ENCODE results near the gene UPF3B. TPM values are rescaled to one million over a fixed set of nuclear protein-coding genes. Genes with fewer than 3 reads are reported as not detected.
A peak's percentile ranks its signal among the peaks of the same experiment; 100 is the strongest.
"Not testable (repeated sequence)": the region's sequence is repeated elsewhere in the genome, so short reads cannot be mapped to it uniquely, and the experiment has no call there.

UPF3B gene
- 1 to 10 TPM; 5.1 to 7.2 (median 6.5) TPM for total RNA-seq (2021; fragmentation: NEBNext Ultra II Directional; extraction: Animal tissue kit (Norgen Biotek cat#: 25700))
- long read RNA-seq, partial matches to known transcripts, result 11 of 11 reads
- long read RNA-seq, other reads (novel, unspliced or antisense), result 0 of 11 reads

GRCh38 chrX:119852382-119853353 is at the start of gene UPF3B:
Gene UPF3B (minus strand): TSS chrX:119852963. CDS start chrX:119852928, 35 bp downstream.
- H3K27me3 Mint-ChIP-seq (ENCODE audit: insufficient read depth), result peaks cover 4% of the 10 kb centered on the region; the same call in 1 of the 2 replicates
- peak within 1 kb of the TSS; percentile 99 for H3K4me3 Mint-ChIP-seq
- no peaks in the 10 kb centered on the region for H3K36me3 Mint-ChIP-seq (ENCODE audit: low read depth)
- H3K27ac Mint-ChIP-seq, result peak within 1 kb of the TSS; percentile 92
- H3K4me1 Mint-ChIP-seq (ENCODE audit: low read depth), result peaks cover 14% of the 10 kb centered on the region
- peak; percentile 97 for DNase-seq
- no peaks in the 10 kb centered on the region for H3K9me3 Mint-ChIP-seq
- no peak for TF ChIP-seq CTCF (IDR thresholded peaks at IDR 0.05)

GRCh38 chrX:119900976-119901375 is 48.2 kb upstream of the UPF3B start:
- H3K27me3 Mint-ChIP-seq (ENCODE audit: insufficient read depth), result peaks cover 7% of the 10 kb centered on the region
- no peaks in the 10 kb centered on the region for H3K4me1 Mint-ChIP-seq (ENCODE audit: low read depth)
- DNase-seq, result no peak
- H3K4me3 Mint-ChIP-seq, result no peak overlapping the region
- no peaks in the 10 kb centered on the region for H3K9me3 Mint-ChIP-seq
- H3K27ac Mint-ChIP-seq, result no peak overlapping the region
- no peaks in the 10 kb centered on the region for H3K36me3 Mint-ChIP-seq (ENCODE audit: low read depth)
- no peak for TF ChIP-seq CTCF (IDR thresholded peaks at IDR 0.05)

- no peak for DNase-seq
- Mint-ChIP-seq H3K27ac (no peak overlapping the region), H3K4me3 (no peak overlapping the region), H3K9me3 (no peaks in the 10 kb centered on the region), H3K27me3 (ENCODE audit: insufficient read depth) (peaks cover 7% of the 10 kb centered on the region; the same call in 1 of the 2 replicates), H3K4me1 (ENCODE audit: low read depth) (no peaks in the 10 kb centered on the region), H3K36me3 (ENCODE audit: low read depth) (no peaks in the 10 kb centered on the region)
- no peak for TF ChIP-seq CTCF (IDR thresholded peaks at IDR 0.05)
Measured at GRCh38 chrX:119899125-119899524, 46.4 kb upstream of the UPF3B start.

- Mint-ChIP-seq H3K9me3 (no peaks in the 10 kb centered on the region), H3K27me3 (ENCODE audit: insufficient read depth) (peaks cover 7% of the 10 kb centered on the region), H3K4me3 (no peak within 1 kb of the TSS), H3K36me3 (ENCODE audit: low read depth) (no peaks in the 10 kb centered on the region), H3K4me1 (ENCODE audit: low read depth) (no peaks in the 10 kb centered on the region), H3K27ac (no peak within 1 kb of the TSS)
- no peak for TF ChIP-seq CTCF (IDR thresholded peaks at IDR 0.05)
- peak; percentile 6 for DNase-seq
Measured at GRCh38 chrX:119895843-119896326, 43.1 kb upstream of the UPF3B start, which contains the start of gene AKAP14. Gene AKAP14 (plus strand): TSS chrX:119895893. CDS start chrX:119903224, 7,331 bp downstream.

- H3K27ac Mint-ChIP-seq; H3K36me3 Mint-ChIP-seq (ENCODE audit: low read depth); H3K4me3 Mint-ChIP-seq; DNase-seq; H3K4me1 Mint-ChIP-seq (ENCODE audit: low read depth); H3K9me3 Mint-ChIP-seq; H3K27me3 Mint-ChIP-seq (ENCODE audit: insufficient read depth): not testable (repeated sequence)
Measured at GRCh38 chrX:119891961-119892692, 39.4 kb upstream of the UPF3B start.

- H3K27ac Mint-ChIP-seq, result not testable (repeated sequence)
Measured at GRCh38 chrX:119890626-119891025, 37.9 kb upstream of the UPF3B start.

More at GRCh38 chrX:119890626-119891025, 37.9 kb upstream of the UPF3B start:
- not testable (repeated sequence) for DNase-seq; H3K4me3 Mint-ChIP-seq; H3K36me3 Mint-ChIP-seq (ENCODE audit: low read depth); H3K4me1 Mint-ChIP-seq (ENCODE audit: low read depth); H3K9me3 Mint-ChIP-seq; H3K27me3 Mint-ChIP-seq (ENCODE audit: insufficient read depth)
